Fibroblast of pulmonary artery (primary cell): ENCODE measurements around the gene NRROS.
"Not testable (repeated sequence)": the region's sequence is repeated elsewhere in the genome, so short reads cannot be mapped to it uniquely, and the experiment has no call there.

Experiments used
- DNase-seq: peaks from one replicate; pipeline ENCODE4 v3.0.0-alpha.2; 2010; ENCODE audit warnings: low read depth
- H3K4me3 ChIP-seq: replicated peaks from 2 replicates; pipeline ENCODE4 v1.5.1; 2011; ENCODE audit warnings: low read depth, mild to moderate bottlenecking, control low read depth, low read length, moderate library complexity
- CTCF ChIP-seq: IDR thresholded peaks from 2 replicates; pipeline ENCODE4 v1.5.1; 2011; ENCODE audit warnings: mild to moderate bottlenecking, control low read depth, low read length, inconsistent platforms; ENCODE audit errors: missing control alignments

The NRROS gene

GRCh38 chr3:196617256-196617655 is 22.2 kb upstream of the NRROS start:
- no peak for DNase-seq
- H3K4me3 ChIP-seq = no peak overlapping the region
- TF ChIP-seq CTCF = no peak

- H3K4me3 ChIP-seq = no peak overlapping the region
- TF ChIP-seq CTCF = no peak
- DNase-seq = no peak
Observed at GRCh38 chr3:196619223-196619622, 20.3 kb upstream of the NRROS start.

- not testable (repeated sequence) for DNase-seq
Observed at GRCh38 chr3:196619627-196620026, 19.9 kb upstream of the NRROS start.

GRCh38 chr3:196620161-196620604 is 19.3 kb upstream of the NRROS start:
- no peak for TF ChIP-seq CTCF
- no peak overlapping the region for H3K4me3 ChIP-seq
- DNase-seq = peak; percentile 24

More at GRCh38 chr3:196619627-196620026, 19.9 kb upstream of the NRROS start:
- H3K4me3 ChIP-seq = not testable (repeated sequence)

- TF ChIP-seq CTCF = no peak
- no peak for DNase-seq
- no peak overlapping the region for H3K4me3 ChIP-seq
Observed at GRCh38 chr3:196620684-196621083, 18.8 kb upstream of the NRROS start.

GRCh38 chr3:196621611-196622010 is 17.9 kb upstream of the NRROS start:
- H3K4me3 ChIP-seq = no peak overlapping the region
- no peak for DNase-seq
- no peak for TF ChIP-seq CTCF

- TF ChIP-seq CTCF = no peak
- H3K4me3 ChIP-seq = no peak overlapping the region
- DNase-seq = no peak
Observed at GRCh38 chr3:196624067-196624790, 15.3 kb upstream of the NRROS start.
